HG02798 (cell line): Measurements from ENCODE around the gene ATG7.
"Not testable (repeated sequence)": the region's sequence is repeated elsewhere in the genome, so short reads cannot be mapped to it uniquely, and the experiment has no call there.

Experiments used
- ATAC-seq: cut with Tn5 transposase; IDR thresholded peaks from one replicate; pipeline ENCODE4 v1.9.1; 2021; ENCODE audit warnings: mild to moderate bottlenecking; ENCODE audit not compliant: unreplicated experiment, poor library complexity

ATG7 gene

GRCh38 chr3:11382146-11382745 lies 110.0 kb downstream of the ATG7 start:
- no peak for ATAC-seq

GRCh38 chr3:11384074-11384473 lies 111.9 kb downstream of the ATG7 start:
- no peak for ATAC-seq

DNA sequence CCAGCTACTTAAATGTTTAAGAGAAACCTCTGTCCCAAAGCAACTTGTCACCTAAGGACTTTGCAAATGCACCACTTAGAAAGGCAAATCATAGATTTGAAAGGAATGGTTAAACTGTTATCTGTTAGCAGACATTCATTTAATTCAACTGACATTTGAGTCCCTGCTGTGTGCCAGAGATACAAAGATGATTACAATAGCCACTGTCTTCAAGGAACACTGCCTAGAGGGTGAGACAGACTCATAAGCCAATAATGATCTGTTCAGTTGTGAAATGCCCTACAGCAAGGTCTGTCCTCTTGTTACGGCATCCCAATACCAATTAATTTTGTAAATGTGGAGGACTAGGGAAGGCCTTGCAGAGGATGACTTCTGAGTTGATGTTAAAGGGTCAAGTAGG lies 113.1 kb downstream of the ATG7 start:
- ATAC-seq: no peak

- ATAC-seq: no peak
Measured at GRCh38 chr3:11385891-11386290, 113.7 kb downstream of the ATG7 start.

GRCh38 chr3:11386465-11387113 lies 114.4 kb downstream of the ATG7 start:
- no peak for ATAC-seq

DNA sequence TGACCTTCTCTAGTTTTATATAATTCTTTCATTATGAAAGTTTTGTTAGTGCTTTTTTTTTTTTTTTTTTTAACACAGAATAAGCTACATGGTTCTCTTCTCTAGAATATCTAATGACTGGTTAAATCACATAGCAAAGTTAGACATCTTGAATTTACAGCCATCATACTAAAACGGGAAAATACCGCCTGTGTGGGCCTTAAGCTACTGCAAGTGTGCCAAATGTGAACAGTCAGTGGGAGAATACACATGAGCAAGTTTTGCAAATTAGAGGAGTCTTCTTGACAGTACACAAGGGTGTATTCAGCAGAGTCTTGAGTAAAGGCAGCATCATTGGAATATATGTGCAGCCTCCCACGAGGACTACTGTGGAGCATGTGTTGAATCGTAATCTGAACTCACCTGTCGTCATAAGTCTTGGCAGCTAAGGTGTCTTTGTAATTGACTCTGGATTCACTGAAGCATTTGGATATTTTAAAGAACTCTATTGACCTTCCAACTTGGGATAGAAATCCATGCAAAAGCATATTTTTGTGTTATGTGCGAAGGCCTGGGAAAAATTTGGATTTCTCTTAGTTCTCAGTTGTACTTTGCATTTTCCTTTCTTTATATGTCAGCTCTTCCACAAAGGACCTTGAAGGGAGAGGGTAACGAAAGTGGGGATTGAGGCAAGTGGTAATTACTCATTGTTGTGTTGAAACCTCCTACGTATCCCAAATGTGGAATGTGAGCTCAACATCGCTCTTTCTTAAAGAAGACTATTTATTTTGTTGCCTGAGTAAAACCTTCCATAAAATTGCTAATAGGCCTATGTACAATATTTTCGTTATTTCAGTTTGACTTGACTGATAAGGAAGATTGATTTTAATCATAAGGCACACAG lies 117.4 kb downstream of the ATG7 start:
- ATAC-seq: no peak

DNA sequence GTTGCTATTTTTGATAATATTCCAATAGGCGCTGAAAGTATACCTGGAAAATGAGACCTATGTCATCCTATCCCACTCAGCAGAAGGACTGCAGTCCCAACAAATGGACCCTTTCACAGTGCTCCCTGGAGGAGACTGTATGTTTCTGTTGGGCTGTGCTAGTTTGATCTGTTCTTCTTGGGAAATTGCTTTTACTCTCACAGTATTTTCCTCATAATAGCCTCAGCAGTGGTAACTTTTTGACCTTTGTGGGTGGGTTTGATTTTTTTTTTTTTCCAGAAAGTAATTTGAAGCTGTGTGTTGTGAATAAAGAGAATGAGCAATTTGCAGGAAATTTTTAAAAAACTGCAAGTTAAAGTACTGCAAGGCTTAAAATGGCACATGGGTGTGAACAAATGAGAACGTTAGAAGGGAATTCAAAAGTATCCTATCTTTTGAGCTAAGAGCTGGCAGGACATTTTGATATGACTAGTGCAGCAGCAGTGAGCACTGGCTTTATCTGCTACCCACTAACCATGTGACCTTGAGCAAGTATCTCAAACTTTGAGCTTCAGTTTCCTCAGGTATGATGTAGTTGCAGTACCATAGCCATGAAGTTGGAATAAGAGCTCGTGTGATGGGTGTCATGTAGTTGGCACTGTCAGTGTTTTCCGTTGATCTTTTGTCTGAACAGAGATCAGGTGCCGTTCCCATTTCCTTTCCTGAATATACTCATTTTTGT lies 118.4 kb downstream of the ATG7 start:
- ATAC-seq: no peak

DNA sequence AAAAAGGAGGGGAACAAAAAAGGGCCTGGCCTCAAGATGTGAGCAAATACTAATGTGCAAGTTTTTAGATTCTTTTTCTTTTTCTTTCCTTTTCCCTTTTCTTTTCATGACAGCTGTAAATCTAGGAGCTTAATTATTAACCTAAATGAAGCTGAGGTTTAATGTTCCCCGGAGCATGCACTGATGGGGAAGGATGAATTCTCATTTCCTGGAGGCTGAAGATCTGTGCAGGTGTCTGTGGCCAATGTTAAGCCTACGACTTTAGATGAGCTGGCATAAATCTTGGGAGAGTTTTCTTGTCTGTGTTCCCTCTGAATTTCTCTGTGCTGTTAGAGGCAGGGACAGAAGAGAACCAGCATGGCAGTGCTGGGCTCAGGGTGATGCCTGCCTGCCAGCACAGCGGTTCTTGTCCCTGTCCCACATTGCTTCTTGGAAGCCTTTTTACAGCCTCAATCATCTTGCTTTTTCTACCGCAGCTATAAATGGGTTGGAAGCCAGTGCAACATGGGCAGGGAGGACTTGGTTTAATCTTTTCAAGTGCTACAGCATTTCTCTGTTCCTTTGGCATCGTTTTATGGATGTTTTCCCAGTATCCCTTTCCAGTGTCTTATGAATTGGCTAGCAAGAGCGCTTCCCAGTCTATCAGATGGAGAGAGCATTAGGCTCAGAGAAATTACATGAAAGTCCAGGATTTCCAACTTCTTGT lies 119.1 kb downstream of the ATG7 start:
- ATAC-seq: no peak

GRCh38 chr3:11392014-11392859 lies 120.0 kb downstream of the ATG7 start:
- no peak for ATAC-seq

DNA sequence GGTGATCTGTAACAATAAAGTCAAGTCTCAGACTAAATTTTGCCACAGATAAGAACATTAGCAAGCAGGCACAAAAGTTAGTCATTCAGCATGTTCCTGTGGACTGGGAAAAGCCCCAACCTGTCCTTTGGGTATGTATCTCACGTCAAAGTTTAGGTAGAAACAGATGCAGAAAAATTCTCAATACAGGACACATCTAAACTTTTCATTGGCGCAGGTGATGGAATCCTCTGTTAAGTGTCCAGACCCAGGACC lies 120.6 kb downstream of the ATG7 start:
- ATAC-seq: no peak

GRCh38 chr3:11393401-11393800 lies 121.2 kb downstream of the ATG7 start:
- no peak for ATAC-seq

DNA sequence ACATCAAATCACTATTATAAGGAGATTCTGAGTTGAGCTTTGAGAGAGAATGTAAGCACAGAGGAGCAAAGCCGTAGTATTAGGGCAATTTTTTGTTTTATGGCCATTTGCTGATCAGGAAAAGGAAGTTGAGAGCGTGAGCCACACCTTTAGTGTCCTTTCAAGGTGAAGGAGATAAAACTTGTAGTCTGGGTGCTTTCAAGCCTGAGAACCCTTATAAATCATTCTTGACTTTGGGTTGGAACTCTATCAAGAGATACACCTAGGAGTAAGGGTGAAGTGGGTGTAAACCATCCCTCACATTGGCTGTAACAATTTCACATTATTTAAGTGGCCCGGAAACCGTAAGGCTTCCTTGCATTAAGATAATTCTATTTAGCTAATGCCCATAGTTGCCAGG lies 122.2 kb downstream of the ATG7 start:
- ATAC-seq: no peak

DNA sequence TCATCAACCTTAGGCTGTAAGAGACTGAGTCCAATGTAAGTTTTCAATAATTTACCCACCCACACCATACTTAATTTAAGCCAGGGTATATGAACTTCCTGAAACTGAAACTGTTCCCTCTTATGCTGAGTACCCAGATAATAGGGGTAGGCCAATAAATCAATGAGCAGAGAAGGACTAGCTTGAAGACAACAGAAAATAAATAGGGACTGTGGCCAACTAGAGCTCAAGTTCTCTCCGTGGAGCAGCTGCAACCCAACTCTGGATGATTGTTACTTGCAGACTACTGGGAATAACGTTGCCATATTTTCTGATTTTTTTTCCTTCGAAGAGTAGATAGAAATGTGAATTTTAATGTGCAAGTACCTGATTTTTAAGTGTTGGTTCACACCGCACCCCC lies 128.0 kb downstream of the ATG7 start:
- no peak for ATAC-seq

GRCh38 chr3:11401434-11401833 lies 129.2 kb downstream of the ATG7 start:
- ATAC-seq: no peak

DNA sequence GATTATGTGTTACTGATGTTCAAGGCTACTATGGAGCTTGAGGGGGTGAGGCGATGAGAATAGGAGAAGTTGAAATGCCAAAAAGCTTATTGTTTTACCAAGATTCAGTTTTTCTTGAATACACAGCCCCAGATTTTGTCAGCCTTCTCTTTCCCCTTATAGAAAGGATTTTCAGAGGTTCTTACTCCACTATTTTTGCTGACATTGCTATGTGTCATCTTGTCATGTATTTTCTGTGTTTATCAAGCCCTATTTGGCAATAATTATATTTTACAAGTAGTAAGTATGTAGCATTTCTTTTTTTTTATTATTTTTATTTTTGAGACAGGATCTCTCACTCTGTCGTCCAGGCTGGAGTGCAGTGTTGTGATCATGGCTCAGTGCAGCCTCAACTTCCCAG lies 133.1 kb downstream of the ATG7 start:
- ATAC-seq: no peak

DNA sequence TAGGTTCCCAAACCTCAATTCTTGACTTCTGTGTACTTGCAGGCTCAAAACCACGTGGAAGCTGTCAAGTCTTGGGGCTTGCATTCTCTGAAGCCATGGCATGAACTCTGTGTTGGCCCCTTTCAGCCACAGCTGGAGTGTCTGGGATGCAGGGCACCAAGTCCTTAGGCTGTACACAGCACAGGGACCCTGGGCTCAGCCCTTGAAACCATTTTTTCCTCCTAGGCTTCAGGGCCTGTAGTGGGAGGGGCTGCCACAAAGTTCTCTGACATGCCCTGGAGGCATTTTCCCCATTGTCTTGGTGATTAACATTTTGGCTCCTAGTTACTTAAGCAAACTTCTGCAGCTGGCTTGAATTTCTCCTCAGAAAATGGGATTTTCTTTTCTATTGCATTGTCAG lies 135.4 kb downstream of the ATG7 start:
- no peak for ATAC-seq

- not testable (repeated sequence) for ATAC-seq
Measured at GRCh38 chr3:11408324-11408859, 136.2 kb downstream of the ATG7 start.

GRCh38 chr3:11410564-11410963 lies 138.4 kb downstream of the ATG7 start:
- no peak for ATAC-seq

GRCh38 chr3:11411956-11412355 lies 139.8 kb downstream of the ATG7 start:
- ATAC-seq: no peak
